HUES64 (cell line): Measurements from ENCODE around the gene ZNF697.

Source experiments
- H3K27ac ChIP-seq: 2 replicates; pipeline ENCODE4 v1.7.0; 2013; ENCODE audit warnings: low read depth, low read length, inconsistent platforms
- H3K27me3 ChIP-seq: 2 replicates; pipeline ENCODE4 v1.6.1; 2013; ENCODE audit warnings: mild to moderate bottlenecking, low read length; ENCODE audit not compliant: insufficient read depth
- H3K36me3 ChIP-seq: 2 replicates; pipeline ENCODE4 v1.6.1; 2013; ENCODE audit warnings: mild to moderate bottlenecking, low read length; ENCODE audit not compliant: insufficient read depth
- H3K4me1 ChIP-seq: 2 replicates; pipeline ENCODE4 v1.6.1; 2013; ENCODE audit warnings: mild to moderate bottlenecking, low read length, moderate library complexity; ENCODE audit not compliant: insufficient read depth
- H3K4me3 ChIP-seq: 2 replicates; pipeline ENCODE4 v1.5.1; 2013; ENCODE audit warnings: mild to moderate bottlenecking, low read length, moderate library complexity
- H3K9ac ChIP-seq: 2 replicates; pipeline ENCODE4 v1.6.1; 2013; ENCODE audit warnings: mild to moderate bottlenecking, low read depth, low read length
- H3K9me3 ChIP-seq: 2 replicates; pipeline ENCODE4 v1.6.1; 2013; ENCODE audit warnings: low read depth, low read length; ENCODE audit not compliant: insufficient read depth
- WGBS: fragments of 150-250, 120-280 bp; methylation state at CpG from one replicate; pipeline ENCODE4 v1.1.7; 2013; ENCODE audit warnings: missing lambda C conversion rate; 5-methylcytosine and 5-hydroxymethylcytosine counted together

ZNF697 gene

GRCh38 chr1:119646521-119647227 is 1.4 kb downstream of the ZNF697 start:
- H3K4me3 ChIP-seq, result peak overlapping the region; percentile 86
- peak overlapping the region; percentile 90 for H3K9ac ChIP-seq
- H3K27ac ChIP-seq, result no peak overlapping the region
- 14% methylated on average over 10 of the region's 15 CpGs for WGBS
- no peaks in the 10 kb centered on the region for H3K36me3 ChIP-seq
- H3K4me1 ChIP-seq, result peaks cover 48% of the 10 kb centered on the region
- peaks cover 8% of the 10 kb centered on the region; the same call in 1 of the 2 replicates for H3K27me3 ChIP-seq
- H3K9me3 ChIP-seq, result no peaks in the 10 kb centered on the region

GRCh38 chr1:119639109-119639508 is 9.0 kb downstream of the ZNF697 start:
- H3K27me3 ChIP-seq, result no peaks in the 10 kb centered on the region
- H3K4me1 ChIP-seq, result peaks cover 38% of the 10 kb centered on the region
- 92% methylated on average over 1 of the region's 1 CpG for WGBS
- no peak overlapping the region for H3K27ac ChIP-seq
- no peak overlapping the region for H3K4me3 ChIP-seq
- H3K9me3 ChIP-seq, result no peaks in the 10 kb centered on the region
- no peaks in the 10 kb centered on the region for H3K36me3 ChIP-seq
- no peak overlapping the region for H3K9ac ChIP-seq

GRCh38 chr1:119637710-119638109 is 10.4 kb downstream of the ZNF697 start:
- Histone ChIP-seq H3K36me3 (peaks cover 5% of the 10 kb centered on the region; the same call in 1 of the 2 replicates), H3K4me1 (peaks cover 31% of the 10 kb centered on the region), H3K4me3 (no peak overlapping the region), H3K9me3 (no peaks in the 10 kb centered on the region), H3K9ac (no peak overlapping the region), H3K27ac (no peak overlapping the region), H3K27me3 (no peaks in the 10 kb centered on the region)
- 67% methylated on average over 1 of the region's 1 CpG for whole genome bisulfite sequencing

- Histone ChIP-seq H3K4me3 (no peak overlapping the region), H3K27ac (no peak overlapping the region), H3K36me3 (peaks cover 5% of the 10 kb centered on the region; the same call in 1 of the 2 replicates), H3K9me3 (no peaks in the 10 kb centered on the region), H3K9ac (no peak overlapping the region), H3K27me3 (no peaks in the 10 kb centered on the region), H3K4me1 (peaks cover 31% of the 10 kb centered on the region)
- 95% methylated on average over 3 of the region's 4 CpGs for WGBS
Measured at GRCh38 chr1:119636491-119637089, 11.5 kb downstream of the ZNF697 start.

- H3K36me3 ChIP-seq, result peaks cover 5% of the 10 kb centered on the region; the same call in 1 of the 2 replicates
- no peaks in the 10 kb centered on the region for H3K27me3 ChIP-seq
- H3K27ac ChIP-seq, result no peak overlapping the region
- 96% methylated on average over 7 of the region's 7 CpGs for WGBS
- no peak overlapping the region for H3K4me3 ChIP-seq
- no peaks in the 10 kb centered on the region for H3K9me3 ChIP-seq
- H3K4me1 ChIP-seq, result peaks cover 31% of the 10 kb centered on the region
- H3K9ac ChIP-seq, result no peak overlapping the region
Measured at GRCh38 chr1:119635811-119636390, 12.2 kb downstream of the ZNF697 start.

GRCh38 chr1:119634016-119634415 is 14.1 kb downstream of the ZNF697 start:
- Histone ChIP-seq H3K27ac (no peak overlapping the region), H3K9ac (no peak overlapping the region), H3K9me3 (no peaks in the 10 kb centered on the region), H3K36me3 (peaks cover 5% of the 10 kb centered on the region; the same call in 1 of the 2 replicates), H3K4me3 (no peak overlapping the region), H3K4me1 (peaks cover 13% of the 10 kb centered on the region), H3K27me3 (no peaks in the 10 kb centered on the region)
- WGBS, result 88% methylated on average over 2 of the region's 3 CpGs

- H3K27ac ChIP-seq, result no peak overlapping the region
Measured at GRCh38 chr1:119633575-119633974, 14.5 kb downstream of the ZNF697 start.

GRCh38 chr1:119632841-119633240 is 15.2 kb downstream of the ZNF697 start:
- Histone ChIP-seq H3K27me3 (no peaks in the 10 kb centered on the region), H3K27ac (no peak overlapping the region), H3K9me3 (no peaks in the 10 kb centered on the region), H3K4me1 (peaks cover 4% of the 10 kb centered on the region; the same call in 1 of the 2 replicates), H3K36me3 (peaks cover 5% of the 10 kb centered on the region; the same call in 1 of the 2 replicates), H3K4me3 (no peak overlapping the region), H3K9ac (no peak overlapping the region)
- WGBS, result 97% methylated on average over 4 of the region's 4 CpGs

More at GRCh38 chr1:119633575-119633974, 14.5 kb downstream of the ZNF697 start:
- peaks cover 11% of the 10 kb centered on the region; the same call in 1 of the 2 replicates for H3K4me1 ChIP-seq
- no peaks in the 10 kb centered on the region for H3K27me3 ChIP-seq
- WGBS, result 97% methylated on average over 1 of the region's 2 CpGs
- no peak overlapping the region for H3K9ac ChIP-seq
- H3K36me3 ChIP-seq, result peaks cover 5% of the 10 kb centered on the region; the same call in 1 of the 2 replicates
- no peaks in the 10 kb centered on the region for H3K9me3 ChIP-seq
- no peak overlapping the region for H3K4me3 ChIP-seq

- H3K9me3 ChIP-seq, result no peaks in the 10 kb centered on the region
- H3K36me3 ChIP-seq, result peaks cover 5% of the 10 kb centered on the region; the same call in 1 of the 2 replicates
- H3K4me3 ChIP-seq, result no peak overlapping the region
- peaks cover 3% of the 10 kb centered on the region; the same call in 1 of the 2 replicates for H3K4me1 ChIP-seq
- no peaks in the 10 kb centered on the region for H3K27me3 ChIP-seq
- 95% methylated on average over 5 of the region's 5 CpGs for whole genome bisulfite sequencing
- H3K27ac ChIP-seq, result no peak overlapping the region
- no peak overlapping the region for H3K9ac ChIP-seq
Measured at GRCh38 chr1:119632103-119632490, 16.0 kb downstream of the ZNF697 start.

- Histone ChIP-seq H3K36me3 (peaks cover 9% of the 10 kb centered on the region; the same call in 1 of the 2 replicates), H3K4me3 (no peak overlapping the region), H3K27ac (no peak overlapping the region), H3K9me3 (no peaks in the 10 kb centered on the region), H3K4me1 (peaks cover 3% of the 10 kb centered on the region; the same call in 1 of the 2 replicates), H3K9ac (no peak overlapping the region), H3K27me3 (no peaks in the 10 kb centered on the region)
- WGBS, result 72% methylated on average over 37 of the region's 37 CpGs
Measured at GRCh38 chr1:119631433-119632102, 16.5 kb downstream of the ZNF697 start.

GRCh38 chr1:119631086-119631432 is 17.0 kb downstream of the ZNF697 start:
- Histone ChIP-seq H3K27me3 (no peaks in the 10 kb centered on the region), H3K4me3 (no peak overlapping the region), H3K9ac (no peak overlapping the region), H3K4me1 (peaks cover 3% of the 10 kb centered on the region; the same call in 1 of the 2 replicates), H3K36me3 (peaks cover 14% of the 10 kb centered on the region), H3K27ac (no peak overlapping the region), H3K9me3 (no peaks in the 10 kb centered on the region)
- 91% methylated on average over 17 of the region's 17 CpGs for WGBS
